Measurements from ENCODE around the gene SIRPB1.
A peak's percentile ranks its signal among the peaks of the same experiment; 100 is the strongest.

SIRPB1 gene

DNA sequence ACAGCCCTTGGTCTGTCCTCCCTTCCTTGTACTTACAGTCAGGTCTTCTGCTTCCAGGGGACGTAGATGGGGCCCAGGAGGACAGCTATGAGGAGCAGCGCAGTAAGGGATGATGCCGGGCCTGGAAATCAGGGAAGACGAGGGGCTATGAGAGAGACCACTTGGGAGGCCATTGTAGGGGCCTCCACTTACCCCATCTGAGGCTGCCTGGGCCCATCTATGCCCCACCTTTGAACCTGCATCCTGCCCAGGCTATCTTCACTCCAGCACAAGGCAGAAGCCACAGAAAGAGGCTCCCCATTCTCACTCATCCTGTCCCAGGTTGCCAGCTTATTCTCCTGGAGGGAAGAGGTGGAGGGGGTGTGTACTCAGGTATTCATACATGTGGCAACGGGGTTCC is 10.4 kb upstream of the SIRPB1 start:
- TF ChIP-seq, protein P1, sequence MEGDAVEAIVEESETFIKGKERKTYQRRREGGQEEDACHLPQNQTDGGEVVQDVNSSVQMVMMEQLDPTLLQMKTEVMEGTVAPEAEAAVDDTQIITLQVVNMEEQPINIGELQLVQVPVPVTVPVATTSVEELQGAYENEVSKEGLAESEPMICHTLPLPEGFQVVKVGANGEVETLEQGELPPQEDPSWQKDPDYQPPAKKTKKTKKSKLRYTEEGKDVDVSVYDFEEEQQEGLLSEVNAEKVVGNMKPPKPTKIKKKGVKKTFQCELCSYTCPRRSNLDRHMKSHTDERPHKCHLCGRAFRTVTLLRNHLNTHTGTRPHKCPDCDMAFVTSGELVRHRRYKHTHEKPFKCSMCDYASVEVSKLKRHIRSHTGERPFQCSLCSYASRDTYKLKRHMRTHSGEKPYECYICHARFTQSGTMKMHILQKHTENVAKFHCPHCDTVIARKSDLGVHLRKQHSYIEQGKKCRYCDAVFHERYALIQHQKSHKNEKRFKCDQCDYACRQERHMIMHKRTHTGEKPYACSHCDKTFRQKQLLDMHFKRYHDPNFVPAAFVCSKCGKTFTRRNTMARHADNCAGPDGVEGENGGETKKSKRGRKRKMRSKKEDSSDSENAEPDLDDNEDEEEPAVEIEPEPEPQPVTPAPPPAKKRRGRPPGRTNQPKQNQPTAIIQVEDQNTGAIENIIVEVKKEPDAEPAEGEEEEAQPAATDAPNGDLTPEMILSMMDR (IDR thresholded peaks at IDR 0.05), result no peak
- Histone ChIP-seq H3K27ac (peak overlapping the region; percentile 77), H3K36me3 (no peaks in the 10 kb centered on the region), H3K4me3 (ENCODE audit: low read depth in 1 of 2, low read length in 1 of 2) (no peak overlapping the region), H3K4me1 (ENCODE audit: control insufficient read depth in 1 of 2, insufficient read depth in 1 of 2, low read depth in 1 of 2, low read length in 1 of 2) (peaks cover 42 to 54% of the 10 kb centered on the region in 2 experiments), H3K9me3 (no peaks in the 10 kb centered on the region), H3K27me3 (no peaks in the 10 kb centered on the region)

DNA sequence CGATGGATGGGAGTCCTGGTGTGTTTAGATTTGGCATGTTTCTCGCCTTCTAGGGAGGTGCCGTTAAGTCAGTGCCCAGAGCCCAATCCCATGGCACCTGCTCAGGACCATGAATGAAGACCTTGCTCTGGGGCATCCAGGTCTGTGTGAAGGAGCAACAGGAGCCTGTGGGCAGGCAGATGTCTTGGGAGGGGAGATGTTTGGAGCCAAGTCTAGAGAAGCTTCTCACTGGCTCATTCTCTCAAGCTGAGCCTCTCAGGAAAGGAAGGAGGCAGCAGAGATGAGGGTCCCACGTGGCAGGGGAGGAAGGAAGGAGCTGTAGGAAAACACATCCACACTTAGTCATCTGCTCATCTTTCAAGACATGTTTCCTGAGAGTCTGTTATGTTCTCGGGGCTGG is 9.5 kb upstream of the SIRPB1 start:
- H3K4me1 ChIP-seq (ENCODE audit: control insufficient read depth in 1 of 2, insufficient read depth in 1 of 2, low read depth in 1 of 2, low read length in 1 of 2), result peaks cover 50 to 62% of the 10 kb centered on the region in 2 experiments

DNA sequence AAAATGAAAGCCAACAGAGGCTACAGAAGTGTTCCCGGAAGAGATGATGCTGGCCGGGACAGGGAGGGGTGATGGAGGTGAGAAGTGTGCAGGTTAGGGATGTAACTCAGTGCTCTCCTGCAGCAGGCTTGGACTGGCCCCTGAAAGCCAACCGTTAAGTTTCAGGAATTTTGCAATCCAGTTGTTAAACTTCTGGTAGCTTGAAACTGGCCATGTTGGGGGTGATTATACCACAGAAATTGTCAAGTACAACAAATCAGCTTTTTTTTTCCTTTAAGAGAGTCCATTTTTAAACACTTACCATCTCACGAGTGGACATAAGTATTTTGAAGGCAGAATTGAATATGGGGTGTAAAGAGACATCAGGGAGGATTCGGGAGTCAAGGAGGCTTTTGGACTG is 8.8 kb upstream of the SIRPB1 start:
- no peaks in the 10 kb centered on the region for H3K36me3 ChIP-seq
- H3K4me3 ChIP-seq (ENCODE audit: low read depth in 1 of 2, low read length in 1 of 2), result no peak overlapping the region
- no peaks in the 10 kb centered on the region for H3K27me3 ChIP-seq
- no peaks in the 10 kb centered on the region for H3K9me3 ChIP-seq
- TF ChIP-seq, protein P1 (IDR thresholded peaks at IDR 0.05), result no peak
- peak overlapping the region; percentile 77 for H3K27ac ChIP-seq
- H3K4me1 ChIP-seq (ENCODE audit: control insufficient read depth in 1 of 2, insufficient read depth in 1 of 2, low read depth in 1 of 2, low read length in 1 of 2), result peaks cover 57 to 69% of the 10 kb centered on the region in 2 experiments

More for the DNA sequence above, 9.5 kb upstream of the SIRPB1 start:
- no peaks in the 10 kb centered on the region for H3K36me3 ChIP-seq
- TF ChIP-seq, protein P1 (IDR thresholded peaks at IDR 0.05), result no peak
- H3K9me3 ChIP-seq, result no peaks in the 10 kb centered on the region
- H3K4me3 ChIP-seq (ENCODE audit: low read depth in 1 of 2, low read length in 1 of 2), result no peak overlapping the region
- H3K27me3 ChIP-seq, result no peaks in the 10 kb centered on the region
- peak overlapping the region; percentile 77 for H3K27ac ChIP-seq

DNA sequence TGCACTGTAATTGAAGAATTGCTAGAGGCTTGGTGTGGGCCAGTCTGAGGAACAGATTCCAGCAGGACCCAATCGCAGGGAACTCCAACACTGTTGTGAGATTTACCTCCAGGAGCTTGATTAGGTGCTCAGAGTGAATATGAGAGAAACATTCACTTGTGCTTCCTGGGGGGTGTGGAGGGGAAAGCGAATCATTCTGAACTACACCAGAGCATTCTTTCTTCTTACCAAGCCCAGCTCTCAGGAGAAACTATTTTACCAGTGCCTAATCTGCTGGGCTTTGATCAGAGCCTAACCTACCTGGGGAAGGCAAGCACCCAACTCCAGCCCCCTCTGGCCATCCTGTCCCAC is 7.4 kb upstream of the SIRPB1 start:
- H3K27ac ChIP-seq, result peak overlapping the region; percentile 77
- TF ChIP-seq, protein P1 (IDR thresholded peaks at IDR 0.05), result no peak
- H3K4me1 ChIP-seq (ENCODE audit: control insufficient read depth in 1 of 2, insufficient read depth in 1 of 2, low read depth in 1 of 2, low read length in 1 of 2), result peaks cover 72 to 81% of the 10 kb centered on the region in 2 experiments
- H3K4me3 ChIP-seq (ENCODE audit: low read depth in 1 of 2, low read length in 1 of 2), result no peak overlapping the region
- H3K36me3 ChIP-seq, result no peaks in the 10 kb centered on the region
- H3K9me3 ChIP-seq, result no peaks in the 10 kb centered on the region
- no peaks in the 10 kb centered on the region for H3K27me3 ChIP-seq

DNA sequence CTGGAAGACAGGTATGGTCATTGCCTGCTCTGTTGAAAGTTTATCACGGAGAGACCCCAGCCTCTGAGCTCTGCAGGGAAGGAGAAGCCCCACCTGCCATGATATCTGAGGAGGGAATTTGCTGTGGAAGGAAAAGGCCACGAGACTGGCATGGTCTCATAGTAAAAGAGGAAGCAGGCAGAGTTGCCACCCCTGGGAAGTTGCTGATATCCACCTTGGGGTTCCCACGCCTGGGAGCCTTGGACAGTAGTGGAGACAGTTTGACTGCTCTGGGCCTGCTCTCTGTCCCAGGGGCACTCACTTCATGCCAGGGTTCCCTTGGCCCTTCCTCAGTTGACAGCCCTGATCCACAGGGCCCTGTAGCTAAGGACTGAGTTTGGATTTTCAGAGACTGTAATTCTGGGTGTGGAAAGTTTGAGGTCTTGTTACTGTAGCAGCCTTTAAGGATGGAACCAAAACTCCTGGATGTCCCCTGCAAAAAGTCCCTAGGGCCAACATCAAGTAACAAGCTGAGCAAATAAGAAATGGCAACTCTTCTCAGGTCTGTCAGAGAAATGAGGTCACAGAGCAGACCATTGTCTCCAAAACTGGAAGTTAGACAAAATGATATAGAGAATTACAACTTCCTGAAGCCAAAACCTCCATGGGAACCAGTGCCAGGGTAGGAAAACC is 6.9 kb upstream of the SIRPB1 start:
- H3K4me1 ChIP-seq (ENCODE audit: control insufficient read depth in 1 of 2, insufficient read depth in 1 of 2, low read depth in 1 of 2, low read length in 1 of 2), result peaks cover 74 to 81% of the 10 kb centered on the region in 2 experiments
- H3K9me3 ChIP-seq, result no peaks in the 10 kb centered on the region
- peak overlapping the region; percentile 77 for H3K27ac ChIP-seq
- TF ChIP-seq, protein P1 (IDR thresholded peaks at IDR 0.05), result no peak
- no peaks in the 10 kb centered on the region for H3K36me3 ChIP-seq
- no peak overlapping the region for H3K4me3 ChIP-seq (ENCODE audit: low read depth in 1 of 2, low read length in 1 of 2)
- H3K27me3 ChIP-seq, result no peaks in the 10 kb centered on the region

Measured in neutrophil (primary cell).